C4-2B (cell line): ENCODE results near the gene GBA2.

Experiments
- ZFX ChIP-seq: fragments of 450-650 bp; IDR thresholded peaks from 2 replicates; pipeline ENCODE4 v1.6.1; 2017
- TF ChIP-seq, protein P1 (sequence below): fragments of 450-650 bp; conservative IDR thresholded peaks from 2 replicates; pipeline ENCODE4 v1.5.1; 2017; ENCODE audit warnings: mild to moderate bottlenecking

DNA sequence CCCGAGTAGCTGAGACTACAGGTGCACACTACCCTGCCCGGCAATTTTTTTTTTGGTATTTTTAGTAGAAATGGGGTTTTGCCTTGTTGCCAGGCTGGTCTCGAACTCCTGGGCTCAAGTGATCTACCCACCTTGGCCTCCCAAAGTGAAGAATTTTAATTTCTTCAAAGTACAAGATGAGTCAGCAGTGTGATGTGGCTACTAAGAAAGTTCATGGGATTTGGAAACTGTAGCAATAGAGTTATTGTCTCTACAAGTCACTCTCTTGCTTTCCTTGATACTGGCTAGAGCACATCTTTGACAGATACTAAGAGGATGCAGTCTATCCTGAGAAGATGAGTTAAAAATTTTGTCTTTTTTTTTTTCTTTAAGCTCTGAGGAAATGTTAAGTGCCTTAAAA is 14.9 kb downstream of the GBA2 start:
- TF ChIP-seq, protein P1, sequence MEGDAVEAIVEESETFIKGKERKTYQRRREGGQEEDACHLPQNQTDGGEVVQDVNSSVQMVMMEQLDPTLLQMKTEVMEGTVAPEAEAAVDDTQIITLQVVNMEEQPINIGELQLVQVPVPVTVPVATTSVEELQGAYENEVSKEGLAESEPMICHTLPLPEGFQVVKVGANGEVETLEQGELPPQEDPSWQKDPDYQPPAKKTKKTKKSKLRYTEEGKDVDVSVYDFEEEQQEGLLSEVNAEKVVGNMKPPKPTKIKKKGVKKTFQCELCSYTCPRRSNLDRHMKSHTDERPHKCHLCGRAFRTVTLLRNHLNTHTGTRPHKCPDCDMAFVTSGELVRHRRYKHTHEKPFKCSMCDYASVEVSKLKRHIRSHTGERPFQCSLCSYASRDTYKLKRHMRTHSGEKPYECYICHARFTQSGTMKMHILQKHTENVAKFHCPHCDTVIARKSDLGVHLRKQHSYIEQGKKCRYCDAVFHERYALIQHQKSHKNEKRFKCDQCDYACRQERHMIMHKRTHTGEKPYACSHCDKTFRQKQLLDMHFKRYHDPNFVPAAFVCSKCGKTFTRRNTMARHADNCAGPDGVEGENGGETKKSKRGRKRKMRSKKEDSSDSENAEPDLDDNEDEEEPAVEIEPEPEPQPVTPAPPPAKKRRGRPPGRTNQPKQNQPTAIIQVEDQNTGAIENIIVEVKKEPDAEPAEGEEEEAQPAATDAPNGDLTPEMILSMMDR = no peak
- TF ChIP-seq ZFX = no peak
